GM18873 (cell line): ENCODE measurements around the gene EML3.

Experiments
- ATAC-seq: cut with Tn5 transposase; IDR thresholded peaks from one replicate; pipeline ENCODE4 v1.9.1; 2021; ENCODE audit warnings: mild to moderate bottlenecking, moderate library complexity, moderate number of reproducible peaks; ENCODE audit not compliant: unreplicated experiment, low FRiP score

EML3 gene

DNA sequence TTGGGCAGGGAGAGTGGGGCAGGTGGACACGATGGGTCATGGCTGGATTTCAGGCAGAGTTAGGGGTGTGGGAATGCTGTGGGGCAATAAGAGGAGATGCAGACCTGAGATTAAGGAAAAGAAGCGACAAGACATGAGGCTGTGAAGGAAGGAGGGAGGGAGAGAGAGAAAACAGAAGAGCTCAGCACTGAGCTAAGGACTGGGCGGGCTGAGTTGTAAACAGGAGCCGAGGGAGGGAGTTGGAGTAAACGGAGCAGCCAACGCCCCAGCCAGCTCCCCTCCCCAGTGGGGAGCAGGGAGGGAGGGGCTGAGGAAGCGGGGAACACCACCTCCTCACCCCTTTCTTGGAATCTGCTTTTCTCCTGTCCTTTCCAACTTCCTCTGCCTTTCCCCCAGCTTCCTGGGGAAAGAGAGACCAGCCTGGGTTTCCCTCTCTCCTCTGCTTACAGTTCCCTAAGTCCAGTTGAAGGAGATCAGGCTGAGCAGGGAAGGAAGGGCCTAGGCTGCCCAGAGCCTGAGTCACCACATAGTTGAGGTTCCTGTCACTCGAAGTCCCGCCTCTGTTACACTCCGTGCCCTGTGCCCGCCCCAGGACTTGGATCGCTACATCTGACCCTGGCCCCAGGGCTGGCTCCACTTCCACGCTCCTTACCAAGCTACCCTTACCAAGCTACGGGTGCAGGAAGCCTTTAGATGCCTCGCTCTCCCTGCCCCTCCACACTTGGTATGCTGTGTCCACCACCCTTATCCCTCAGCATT is 59.3 kb downstream of the EML3 start:
- ATAC-seq: no peak

DNA sequence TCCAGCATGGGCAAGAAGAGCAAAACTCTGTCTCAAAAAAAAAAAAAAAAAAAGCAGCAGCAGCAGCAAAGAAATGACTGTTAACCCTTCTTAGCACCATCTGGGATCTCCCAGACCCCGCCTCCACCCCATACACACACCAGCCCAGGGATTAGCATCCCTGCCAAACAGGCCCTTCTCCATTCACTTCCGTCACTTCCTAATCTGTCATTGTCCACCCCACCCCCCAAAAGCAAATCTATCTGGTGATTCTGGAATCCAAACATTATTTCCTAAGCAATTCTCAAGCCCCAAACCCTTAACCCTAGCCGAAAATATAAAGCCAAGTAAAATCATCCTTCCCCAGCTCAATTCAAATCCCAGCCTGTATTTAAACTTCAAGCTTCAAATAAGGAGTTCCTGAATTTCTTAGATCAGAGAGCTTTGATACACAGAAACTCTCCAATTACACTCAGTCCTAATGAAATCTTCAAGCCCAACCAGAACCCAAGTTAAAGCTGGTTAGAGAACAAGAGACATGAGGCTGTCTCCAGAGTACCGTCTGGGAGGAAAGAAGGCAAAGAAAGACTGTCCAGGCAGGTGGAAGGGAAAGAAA is 60.0 kb downstream of the EML3 start:
- no peak for ATAC-seq
